ENCODE measurements around the gene SLC16A14.

The SLC16A14 gene

GRCh38 chr2:230023313-230023712 is 45.4 kb downstream of the SLC16A14 start:
- DNase-seq: no peak

GRCh38 chr2:230019742-230020141 is 49.0 kb downstream of the SLC16A14 start:
- no peak for DNase-seq

DNA sequence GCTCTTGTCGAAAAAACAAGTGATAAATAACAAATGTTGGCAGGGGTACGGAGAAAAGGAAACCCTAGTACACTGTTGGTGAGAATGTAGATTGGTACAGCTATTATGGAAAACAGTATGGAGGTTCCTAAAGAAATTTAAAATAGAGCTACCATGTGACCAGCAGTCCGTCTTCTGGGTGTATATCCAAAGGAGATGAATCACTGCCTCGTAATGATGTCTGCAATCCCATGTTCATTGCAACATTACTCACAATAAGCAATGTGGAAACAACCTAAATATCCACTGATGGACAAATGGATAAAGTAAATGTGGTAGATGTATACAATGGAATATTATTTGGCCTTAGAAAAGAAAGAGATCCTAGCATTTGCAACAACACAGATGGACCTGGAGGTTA is 50.6 kb downstream of the SLC16A14 start:
- DNase-seq: no peak

GRCh38 chr2:230016844-230017243 is 51.9 kb downstream of the SLC16A14 start:
- no peak for DNase-seq

DNA sequence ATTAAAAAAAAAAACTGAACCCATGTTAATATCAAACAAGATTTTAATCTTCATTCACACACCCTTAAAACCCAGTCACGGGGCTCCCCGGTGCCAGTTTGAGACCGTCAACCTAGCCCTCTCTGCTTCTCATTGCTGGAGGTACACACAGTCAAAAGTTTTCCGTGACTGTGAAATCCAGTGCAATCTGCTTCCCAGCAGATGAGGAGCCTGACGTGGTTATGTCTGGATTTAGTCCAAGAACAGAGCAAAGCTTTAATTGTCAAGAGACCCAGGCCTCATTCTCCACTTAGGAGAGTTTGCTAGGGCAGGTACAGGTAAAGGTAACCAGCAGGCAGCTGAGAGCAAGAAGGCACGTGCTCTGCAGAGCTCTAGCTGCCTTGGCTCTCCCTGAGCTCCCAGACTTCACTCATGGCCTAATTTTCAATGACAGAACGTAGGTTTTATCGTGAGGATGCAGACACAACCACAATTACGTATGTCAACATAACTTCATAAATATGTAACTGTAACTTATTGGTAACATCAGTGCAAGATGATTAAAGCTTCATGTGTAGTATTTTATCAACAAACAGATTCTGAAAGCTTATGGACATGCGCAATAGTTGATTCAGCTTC is 56.3 kb downstream of the SLC16A14 start:
- DNase-seq: no peak

DNA sequence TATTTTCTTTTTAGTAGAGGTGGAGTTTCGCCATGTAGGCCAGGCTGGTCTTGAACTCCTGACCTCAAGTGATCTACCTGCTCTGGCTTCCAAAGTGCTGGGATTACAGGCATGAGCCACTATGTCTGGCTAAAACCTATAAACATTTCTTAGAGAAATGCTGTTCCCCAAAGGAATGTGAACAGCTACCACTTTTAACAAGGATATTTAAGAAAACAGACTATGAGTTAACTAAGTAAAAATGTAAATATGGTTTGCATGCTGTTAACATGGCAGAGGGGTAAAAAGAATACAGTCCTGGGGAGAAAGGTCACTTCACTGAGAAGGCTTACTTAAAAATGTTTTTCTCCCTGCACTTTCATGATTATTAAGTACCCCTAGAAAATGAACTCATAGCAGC is 57.1 kb downstream of the SLC16A14 start:
- no peak for DNase-seq

DNA sequence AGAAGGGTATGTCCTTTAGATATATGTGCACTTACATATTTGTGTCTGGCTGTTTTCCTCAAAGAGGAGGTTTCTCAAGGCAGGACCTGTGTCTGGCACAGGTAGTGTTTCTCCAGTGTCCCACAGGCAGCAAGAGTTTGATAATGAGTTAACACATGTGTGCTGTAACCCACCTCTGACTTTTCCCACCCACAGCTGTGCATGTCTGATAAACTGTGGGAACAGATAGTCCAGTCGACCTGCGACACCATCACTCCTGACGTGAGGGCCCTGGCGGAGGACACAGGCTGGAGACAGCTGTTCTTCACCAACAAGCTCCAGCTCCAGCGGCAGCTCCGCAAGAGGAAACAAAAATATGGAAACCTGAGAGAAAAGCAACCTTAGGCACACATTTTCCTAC is 58.2 kb downstream of the SLC16A14 start:
- DNase-seq: no peak

- no peak for DNase-seq
Measured at GRCh38 chr2:230008708-230009066, 60.0 kb downstream of the SLC16A14 start.

DNA sequence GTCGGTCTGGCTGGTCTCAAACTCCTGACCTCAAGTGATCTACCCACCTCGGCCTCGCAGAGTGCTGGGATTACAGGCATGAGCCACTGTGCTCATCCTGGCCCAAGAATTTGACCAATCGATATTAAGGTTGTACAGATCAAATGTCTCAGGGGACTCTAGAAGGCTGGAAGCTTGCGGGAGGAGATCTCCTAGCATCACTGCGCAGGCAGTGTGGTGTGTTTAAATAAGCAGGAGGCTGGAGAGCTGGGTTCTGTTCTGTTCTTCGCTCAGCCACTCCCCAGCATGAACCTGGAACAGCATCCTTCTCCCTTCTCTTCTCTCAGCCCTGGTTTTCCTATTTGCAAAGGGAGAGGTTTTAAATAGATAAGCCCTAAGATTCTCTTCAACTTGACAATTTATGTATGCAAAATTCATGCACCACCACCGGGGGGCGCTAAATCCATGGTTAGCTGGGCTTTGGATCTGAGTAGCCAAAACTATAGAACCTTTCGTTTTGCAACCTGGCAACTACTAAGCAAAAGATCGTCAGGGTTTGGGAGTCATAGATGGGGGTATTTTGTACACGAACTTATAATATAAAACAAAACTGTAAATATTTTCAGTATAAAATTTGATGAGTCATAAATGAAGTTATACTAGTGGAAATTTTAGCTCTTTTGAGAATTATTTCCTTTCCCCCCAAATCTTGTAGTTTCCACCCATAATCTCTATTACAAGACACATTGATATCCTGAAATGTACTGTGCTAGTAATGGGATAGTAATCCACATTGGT is 60.6 kb downstream of the SLC16A14 start:
- DNase-seq: peak; percentile 69

DNA sequence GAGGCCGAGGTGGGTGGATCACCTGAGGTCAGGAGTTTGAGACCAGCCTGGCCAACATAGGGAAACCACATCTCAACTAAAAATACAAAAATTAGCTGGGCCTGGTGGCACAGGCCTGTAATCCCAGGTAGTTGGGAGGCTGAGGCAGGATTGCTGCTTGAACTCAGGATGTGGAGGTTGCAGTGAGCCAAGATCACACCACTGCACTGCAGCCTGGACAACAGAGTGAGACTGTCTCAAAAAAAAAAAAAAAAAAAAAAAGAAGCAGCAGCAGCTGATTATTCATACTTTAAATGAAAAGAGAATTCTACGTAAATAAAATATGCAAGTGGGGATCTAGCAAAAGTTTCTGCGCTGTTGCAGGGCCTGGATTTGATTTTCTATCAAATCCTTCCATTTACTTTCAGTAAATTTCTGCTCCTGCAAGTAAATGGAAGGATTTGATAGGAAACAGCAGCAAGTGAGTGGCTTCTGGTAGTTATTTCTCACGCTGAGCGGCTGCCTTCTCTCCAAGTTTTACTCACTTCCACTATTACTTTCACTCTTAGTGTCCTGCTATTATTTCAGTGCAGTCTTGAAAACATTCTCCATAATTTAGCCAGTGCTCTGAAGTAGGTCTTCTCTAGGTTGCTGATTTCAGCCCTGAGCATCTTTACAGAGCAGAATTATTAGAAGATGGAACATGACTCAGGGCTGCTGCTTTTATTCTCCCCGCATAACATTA is 68.4 kb downstream of the SLC16A14 start:
- no peak for DNase-seq

DNA sequence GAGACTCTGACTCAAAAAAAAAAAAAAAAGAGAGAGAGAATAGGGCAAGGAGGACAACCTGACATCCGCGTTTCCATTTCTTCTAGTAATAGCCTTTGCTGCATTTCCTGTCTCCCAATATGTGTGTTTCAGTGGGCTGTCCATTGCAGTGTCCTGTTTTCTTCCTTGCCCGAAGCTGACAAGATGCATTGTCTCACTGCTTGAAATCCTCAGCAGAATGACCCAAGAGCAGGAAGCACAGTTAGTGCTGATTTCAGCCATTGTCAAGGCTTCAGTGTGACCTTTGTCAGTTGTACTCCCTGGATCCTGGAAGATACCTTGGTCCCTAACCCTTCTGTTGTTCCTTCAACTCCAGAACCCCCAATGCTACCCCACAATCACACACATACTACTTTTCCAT is 71.2 kb downstream of the SLC16A14 start:
- no peak for DNase-seq

DNA sequence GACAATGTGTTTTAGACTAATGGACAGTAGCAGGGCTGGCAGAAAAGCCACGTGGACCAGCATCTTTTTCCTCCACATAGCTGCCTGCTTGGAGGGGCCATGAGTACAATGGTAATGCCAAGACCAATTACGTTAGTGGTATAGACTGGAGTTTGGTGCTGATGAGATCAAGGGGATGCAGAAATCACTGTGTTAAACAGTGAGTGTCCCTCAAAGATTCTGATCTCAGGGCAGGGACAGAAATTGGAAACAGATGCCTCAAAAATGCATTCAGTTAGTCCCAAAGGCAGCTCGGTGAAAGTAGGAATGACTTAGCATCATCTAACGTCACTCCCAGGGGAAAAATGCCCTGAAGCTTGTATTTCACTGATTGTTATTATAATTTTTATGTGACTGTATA is 72.4 kb downstream of the SLC16A14 start:
- DNase-seq: no peak

DNA sequence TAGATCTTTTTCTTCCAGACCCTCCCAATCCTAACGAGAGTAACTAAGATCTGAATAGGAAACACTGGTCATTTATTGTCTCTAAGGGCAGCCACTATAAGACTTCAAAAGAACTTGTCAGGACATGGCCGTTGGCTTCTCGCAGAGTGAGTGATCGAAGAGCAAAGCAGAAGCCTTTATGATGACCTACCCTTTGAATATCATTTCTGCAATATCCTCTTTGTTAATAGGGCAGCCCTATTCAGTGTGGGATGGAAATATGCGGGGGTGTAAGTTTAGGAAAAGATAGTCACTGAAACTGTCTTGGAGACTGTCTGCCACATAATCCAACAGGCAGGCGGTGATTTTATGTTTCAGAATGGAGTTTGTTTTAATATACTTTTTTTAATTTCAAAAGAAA is 75.5 kb downstream of the SLC16A14 start:
- no peak for DNase-seq
